NCI-H69 (cell line): ENCODE measurements around the gene BMPR1A.
A peak's percentile ranks its signal among the peaks of the same experiment; 100 is the strongest.
"Not testable (repeated sequence)": the region's sequence is repeated elsewhere in the genome, so short reads cannot be mapped to it uniquely, and the experiment has no call there.

ENCODE experiments used
- DNase-seq: peaks from one replicate; lab custom pipeline; 2025; lab: John Stamatoyannopoulos, UW

The BMPR1A gene

GRCh38 chr10:86730227-86730626 is 26.2 kb upstream of the BMPR1A start:
- DNase-seq = peak; percentile 80

- no peak for DNase-seq
These were observed 23.6 kb upstream of the BMPR1A start for GRCh38 chr10:86732771-86733170.

GRCh38 chr10:86733260-86733671 is 23.2 kb upstream of the BMPR1A start:
- DNase-seq = no peak

- DNase-seq = no peak
These were observed 22.0 kb upstream of the BMPR1A start for GRCh38 chr10:86734207-86734988.

- not testable (repeated sequence) for DNase-seq
These were observed 21.1 kb upstream of the BMPR1A start for GRCh38 chr10:86735278-86735677.

- no peak for DNase-seq
These were observed 14.2 kb upstream of the BMPR1A start for GRCh38 chr10:86742230-86742629.

- DNase-seq = no peak
These were observed 12.2 kb upstream of the BMPR1A start for GRCh38 chr10:86744067-86744725.

GRCh38 chr10:86747796-86748581 is 8.4 kb upstream of the BMPR1A start:
- no peak for DNase-seq

GRCh38 chr10:86749854-86750253 is 6.6 kb upstream of the BMPR1A start:
- DNase-seq = no peak

GRCh38 chr10:86751477-86751876 is 4.9 kb upstream of the BMPR1A start:
- no peak for DNase-seq

GRCh38 chr10:86752311-86752710 is 4.1 kb upstream of the BMPR1A start:
- peak; percentile 73 for DNase-seq

- no peak for DNase-seq
These were observed 3.4 kb upstream of the BMPR1A start for GRCh38 chr10:86753051-86753450.

- DNase-seq = peak; percentile 1
These were observed 2.6 kb upstream of the BMPR1A start for GRCh38 chr10:86753638-86754434.

- no peak for DNase-seq
These were observed 1.0 kb upstream of the BMPR1A start for GRCh38 chr10:86755454-86755739.

- peak; percentile 94 for DNase-seq
These were observed 494 bp upstream of the BMPR1A start for GRCh38 chr10:86755740-86756510.

GRCh38 chr10:86757113-86757972 is 924 bp downstream of the BMPR1A start:
- DNase-seq = peak; percentile 68

- DNase-seq = no peak
These were observed 2.0 kb downstream of the BMPR1A start for GRCh38 chr10:86758189-86759072.

GRCh38 chr10:86759073-86759672 is 2.8 kb downstream of the BMPR1A start:
- DNase-seq = no peak

- DNase-seq = no peak
These were observed 7.0 kb downstream of the BMPR1A start for GRCh38 chr10:86763404-86763803.
